ENCODE results near the gene TRIM34. TPM values are rescaled to one million over a fixed set of nuclear protein-coding genes. Genes with fewer than 3 reads are reported as not detected.
"Not testable (repeated sequence)": the region's sequence is repeated elsewhere in the genome, so short reads cannot be mapped to it uniquely, and the experiment has no call there.

TRIM34 gene
- total and polyA plus RNA-seq, 2 of the 4 experiments (the other 2 are of a cell fraction), result 6.1 to 8.6 TPM

GRCh38 chr11:5581014-5581413, 43.8 kb upstream of the TRIM34 start:
- no peak overlapping the region for H2AFZ ChIP-seq (replicated peaks; ENCODE audit: low read length, poor library complexity)
- H3K9me3 ChIP-seq (ENCODE audit: control insufficient read depth, insufficient read depth, low read length), result no peaks in the 10 kb centered on the region
- no peak for DNase-seq
- H3K18ac ChIP-seq (ENCODE audit: low read depth, low read length), result no peak overlapping the region
- H3K9ac ChIP-seq (ENCODE audit: low read depth, low read length), result no peak overlapping the region
- no peak overlapping the region for H4K5ac ChIP-seq (ENCODE audit: low read depth, low read length)
- no peak overlapping the region for H3K23ac ChIP-seq (ENCODE audit: low read depth, low read length)
- no peak overlapping the region for H3K4ac ChIP-seq (ENCODE audit: low read depth, low read length)
- no peak overlapping the region for H2AK5ac ChIP-seq (ENCODE audit: low read depth, low read length)
- CTCF ChIA-PET, result no interaction called here
- BruUV-seq (replicated peaks), result no TSS peak
- H3K4me1 ChIP-seq (ENCODE audit: control insufficient read depth, insufficient read depth, low read length), result no peaks in the 10 kb centered on the region
- ATAC-seq (ENCODE audit: low read depth), result no peak
- intact Hi-C loops (cut with micrococcal nuclease), result no loop called here
- no peak overlapping the region for H4K8ac ChIP-seq (ENCODE audit: low read depth in 2 of 2, low read length in 2 of 2)
- H4K91ac ChIP-seq (ENCODE audit: insufficient read depth, low read depth, low read length), result no peak overlapping the region
- no peak overlapping the region for H3K4me3 ChIP-seq (ENCODE audit: insufficient read depth, low read depth, low read length)
- TF ChIP-seq CTCF (conservative IDR thresholded peaks at IDR 0.05; ENCODE audit: low read depth, low read length), result no peak
- TF ChIP-seq CHD1 (IDR thresholded peaks at IDR 0.05; ENCODE audit: low read depth, low read length), result no peak
- no peak for TF ChIP-seq CEBPB (IDR thresholded peaks at IDR 0.05; ENCODE audit: low read depth, low read length)
- TF ChIP-seq POLR2A (IDR thresholded peaks at IDR 0.05; ENCODE audit: low read depth, low read length), result no peak
- no peak for TF ChIP-seq SMC3 (IDR thresholded peaks at IDR 0.05; ENCODE audit: low read depth, low read length)
- no peak for TF ChIP-seq RCOR1 (IDR thresholded peaks at IDR 0.05; ENCODE audit: insufficient replicate concordance, low read length)
- no peak overlapping the region for H3K14ac ChIP-seq (replicated peaks; ENCODE audit: low read depth, low read length)
- 100% methylated on average over 2 of the region's 4 CpGs; no CpG with 5 or more reads in 1 of the 2 experiments for WGBS, 2 experiments (ENCODE audit: extremely low coverage in 2 of 2, insufficient read length in 1 of 2)
- dilution Hi-C loops (cut with HindIII; ENCODE audit: low sequenced_read_pairs, unreplicated experiment), result no loop called here
- H3K4me2 ChIP-seq (ENCODE audit: low read depth, low read length), result no peak overlapping the region
- no peak overlapping the region for H2AK9ac ChIP-seq (replicated peaks; ENCODE audit: low read depth, low read length, poor library complexity)
- no peaks in the 10 kb centered on the region for H4K20me1 ChIP-seq (ENCODE audit: insufficient read depth, low read length)
- no peaks in the 10 kb centered on the region; the same call in 1 of the 2 replicates for H3K27me3 ChIP-seq (ENCODE audit: control insufficient read depth, insufficient read depth, low read length)
- in situ Hi-C loops (cut with MboI; ENCODE audit: low sequenced_read_pairs), result no loop called here
- no peak overlapping the region for H3K27ac ChIP-seq (ENCODE audit: insufficient read depth, low read length)
- no peak overlapping the region for H2BK20ac ChIP-seq (ENCODE audit: low read depth, low read length)
- H3K56ac ChIP-seq (ENCODE audit: extremely low read depth, insufficient read depth, low read length), result no peak overlapping the region
- H3K79me1 ChIP-seq (ENCODE audit: low read depth in 1 of 2, low read length in 2 of 2), result no peaks in the 10 kb centered on the region
- POLR2A ChIA-PET (ENCODE audit: unreplicated experiment), result no interaction called here
- no peaks in the 10 kb centered on the region for H3K36me3 ChIP-seq (ENCODE audit: control insufficient read depth, insufficient read depth, low read length)
- H2BK120ac ChIP-seq (ENCODE audit: low read depth, low read length), result no peak overlapping the region
- no peaks in the 10 kb centered on the region for H3K9me1 ChIP-seq (ENCODE audit: insufficient read depth, low read length)
- H2BK5ac ChIP-seq (ENCODE audit: low read depth, low read length, poor library complexity, severe bottlenecking), result no peak overlapping the region
- H2BK15ac ChIP-seq (ENCODE audit: low read depth, low read length), result no peak overlapping the region

- H4K20me1 ChIP-seq (ENCODE audit: insufficient read depth, low read length); H3K56ac ChIP-seq (ENCODE audit: extremely low read depth, insufficient read depth, low read length); H3K23ac ChIP-seq (ENCODE audit: low read depth, low read length); H3K14ac ChIP-seq (replicated peaks; ENCODE audit: low read depth, low read length); H3K4me1 ChIP-seq (ENCODE audit: control insufficient read depth, insufficient read depth, low read length); H2BK120ac ChIP-seq (ENCODE audit: low read depth, low read length); H3K27me3 ChIP-seq (ENCODE audit: control insufficient read depth, insufficient read depth, low read length); DNase-seq; BruUV-seq (replicated peaks); H3K9me3 ChIP-seq (ENCODE audit: control insufficient read depth, insufficient read depth, low read length); in situ Hi-C loops (cut with MboI; ENCODE audit: low sequenced_read_pairs); H4K8ac ChIP-seq (ENCODE audit: low read depth in 2 of 2, low read length in 2 of 2); H2BK5ac ChIP-seq (ENCODE audit: low read depth, low read length, poor library complexity, severe bottlenecking); intact Hi-C loops (cut with micrococcal nuclease); dilution Hi-C loops (cut with HindIII; ENCODE audit: low sequenced_read_pairs, unreplicated experiment); H2BK20ac ChIP-seq (ENCODE audit: low read depth, low read length); ATAC-seq (ENCODE audit: low read depth); H3K18ac ChIP-seq (ENCODE audit: low read depth, low read length); H3K27ac ChIP-seq (ENCODE audit: insufficient read depth, low read length); H2AK9ac ChIP-seq (replicated peaks; ENCODE audit: low read depth, low read length, poor library complexity); H3K4ac ChIP-seq (ENCODE audit: low read depth, low read length); H2BK15ac ChIP-seq (ENCODE audit: low read depth, low read length); H3K4me3 ChIP-seq (ENCODE audit: insufficient read depth, low read depth, low read length); H3K79me1 ChIP-seq (ENCODE audit: low read depth in 1 of 2, low read length in 2 of 2); H3K4me2 ChIP-seq (ENCODE audit: low read depth, low read length); POLR2A ChIA-PET (ENCODE audit: unreplicated experiment); H3K9ac ChIP-seq (ENCODE audit: low read depth, low read length); H2AFZ ChIP-seq (replicated peaks; ENCODE audit: low read length, poor library complexity); H4K5ac ChIP-seq (ENCODE audit: low read depth, low read length); CTCF ChIA-PET; H3K9me1 ChIP-seq (ENCODE audit: insufficient read depth, low read length); H4K91ac ChIP-seq (ENCODE audit: insufficient read depth, low read depth, low read length); H2AK5ac ChIP-seq (ENCODE audit: low read depth, low read length); H3K36me3 ChIP-seq (ENCODE audit: control insufficient read depth, insufficient read depth, low read length): not testable (repeated sequence)
- WGBS, 2 experiments (ENCODE audit: extremely low coverage in 2 of 2, insufficient read length in 1 of 2), result no CpG with 5 or more reads among the region's 5 CpGs
Measured at GRCh38 chr11:5584458-5584857, 40.3 kb upstream of the TRIM34 start.
